OCI-LY7 (cell line): ENCODE data around the gene HGFAC.

Experiments used
- EZH2phosphoT487 ChIP-seq: fragments of 200-600 bp; sonication (generic); IDR thresholded peaks from 2 replicates; pipeline ENCODE4 v1.6.1; 2018; ENCODE audit warnings: low read depth, borderline replicate concordance, mild to moderate bottlenecking, mixed run types, antibody characterized with exemption, low read length, moderate library complexity, mixed read lengths
- TF ChIP-seq, protein P1 (sequence below): fragments of 200-600 bp; sonication (generic); conservative IDR thresholded peaks from 2 replicates; pipeline ENCODE4 v1.5.1; 2014; ENCODE audit warnings: mild to moderate bottlenecking, antibody characterized with exemption, low read length, moderate library complexity, mixed read lengths

GRCh38 chr4:3419836-3420605, 21.7 kb upstream of the HGFAC start:
- TF ChIP-seq, protein P1, sequence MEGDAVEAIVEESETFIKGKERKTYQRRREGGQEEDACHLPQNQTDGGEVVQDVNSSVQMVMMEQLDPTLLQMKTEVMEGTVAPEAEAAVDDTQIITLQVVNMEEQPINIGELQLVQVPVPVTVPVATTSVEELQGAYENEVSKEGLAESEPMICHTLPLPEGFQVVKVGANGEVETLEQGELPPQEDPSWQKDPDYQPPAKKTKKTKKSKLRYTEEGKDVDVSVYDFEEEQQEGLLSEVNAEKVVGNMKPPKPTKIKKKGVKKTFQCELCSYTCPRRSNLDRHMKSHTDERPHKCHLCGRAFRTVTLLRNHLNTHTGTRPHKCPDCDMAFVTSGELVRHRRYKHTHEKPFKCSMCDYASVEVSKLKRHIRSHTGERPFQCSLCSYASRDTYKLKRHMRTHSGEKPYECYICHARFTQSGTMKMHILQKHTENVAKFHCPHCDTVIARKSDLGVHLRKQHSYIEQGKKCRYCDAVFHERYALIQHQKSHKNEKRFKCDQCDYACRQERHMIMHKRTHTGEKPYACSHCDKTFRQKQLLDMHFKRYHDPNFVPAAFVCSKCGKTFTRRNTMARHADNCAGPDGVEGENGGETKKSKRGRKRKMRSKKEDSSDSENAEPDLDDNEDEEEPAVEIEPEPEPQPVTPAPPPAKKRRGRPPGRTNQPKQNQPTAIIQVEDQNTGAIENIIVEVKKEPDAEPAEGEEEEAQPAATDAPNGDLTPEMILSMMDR = no peak
- TF ChIP-seq EZH2phosphoT487 = no peak
